ENCODE measurements around the gene SLC41A3.

DNA sequence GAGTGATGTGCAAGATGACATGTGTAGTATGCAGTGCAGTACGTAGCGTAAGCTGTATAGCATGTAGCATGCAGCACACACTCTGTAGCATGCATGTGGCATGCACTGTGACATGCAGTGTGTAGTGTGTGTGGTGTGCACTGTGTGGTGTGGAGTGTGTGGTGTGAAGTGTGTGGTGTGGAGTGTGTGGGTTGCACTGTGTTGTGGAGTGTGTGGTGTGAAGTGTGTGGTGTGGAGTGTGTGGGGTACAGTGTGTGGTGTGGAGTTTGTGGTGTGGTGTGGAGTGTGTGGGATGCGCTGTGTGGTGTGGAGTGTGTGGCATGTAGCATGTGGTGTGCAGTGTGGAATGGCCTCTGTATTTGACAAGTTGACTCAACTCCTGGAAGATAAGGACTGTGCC, 75.7 kb downstream of the SLC41A3 start:
- TF ChIP-seq, protein P1, sequence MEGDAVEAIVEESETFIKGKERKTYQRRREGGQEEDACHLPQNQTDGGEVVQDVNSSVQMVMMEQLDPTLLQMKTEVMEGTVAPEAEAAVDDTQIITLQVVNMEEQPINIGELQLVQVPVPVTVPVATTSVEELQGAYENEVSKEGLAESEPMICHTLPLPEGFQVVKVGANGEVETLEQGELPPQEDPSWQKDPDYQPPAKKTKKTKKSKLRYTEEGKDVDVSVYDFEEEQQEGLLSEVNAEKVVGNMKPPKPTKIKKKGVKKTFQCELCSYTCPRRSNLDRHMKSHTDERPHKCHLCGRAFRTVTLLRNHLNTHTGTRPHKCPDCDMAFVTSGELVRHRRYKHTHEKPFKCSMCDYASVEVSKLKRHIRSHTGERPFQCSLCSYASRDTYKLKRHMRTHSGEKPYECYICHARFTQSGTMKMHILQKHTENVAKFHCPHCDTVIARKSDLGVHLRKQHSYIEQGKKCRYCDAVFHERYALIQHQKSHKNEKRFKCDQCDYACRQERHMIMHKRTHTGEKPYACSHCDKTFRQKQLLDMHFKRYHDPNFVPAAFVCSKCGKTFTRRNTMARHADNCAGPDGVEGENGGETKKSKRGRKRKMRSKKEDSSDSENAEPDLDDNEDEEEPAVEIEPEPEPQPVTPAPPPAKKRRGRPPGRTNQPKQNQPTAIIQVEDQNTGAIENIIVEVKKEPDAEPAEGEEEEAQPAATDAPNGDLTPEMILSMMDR (IDR thresholded peaks at IDR 0.05): no peak
- TF ChIP-seq POLR2A (IDR thresholded peaks at IDR 0.05): no peak

All from adrenal gland (tissue), 5 donors.